ENCODE data around the gene C19orf25. TPM values are rescaled to one million over a fixed set of nuclear protein-coding genes. Genes with fewer than 3 reads are reported as not detected.

Gene C19orf25
- total and polyA plus RNA-seq, 9 of the 15 experiments (the other 6 are each of a cell fraction or from before 2014, with no cell fraction given) = 0.79 to 96.0 (median 36.1) TPM

GRCh38 chr19:1471515-1472160, 7.4 kb downstream of the C19orf25 start (continued):
- TF ChIP-seq ZBTB11 (CRISPR knock-in tag; IDR thresholded peaks at IDR 0.05) (no peak), RAD51 (IDR thresholded peaks at IDR 0.05; ENCODE audit: borderline replicate concordance, low read depth) (no peak), EZH2 (IDR thresholded peaks at IDR 0.05; ENCODE audit: borderline replicate concordance, low read depth, low read length) (no peak), SIRT6 (IDR thresholded peaks at IDR 0.05; ENCODE audit: low read depth, low read length) (no peak), ZNF561 (CRISPR knock-in tag; conservative IDR thresholded peaks at IDR 0.05) (no peak), CEBPG (CRISPR knock-in tag; IDR thresholded peaks at IDR 0.05) (no peak), CEBPG (tag; conservative IDR thresholded peaks at IDR 0.05 in 1 of 2, IDR thresholded peaks at IDR 0.05 in 1 of 2) (no peak), SLC30A9 (CRISPR knock-in tag; IDR thresholded peaks at IDR 0.05) (no peak), ZNF431 (CRISPR knock-in tag; IDR thresholded peaks at IDR 0.05) (no peak), DLX4 (CRISPR knock-in tag; IDR thresholded peaks at IDR 0.05) (no peak), IRF2 (CRISPR knock-in tag; IDR thresholded peaks at IDR 0.05) (no peak), ZBTB7A (IDR thresholded peaks at IDR 0.05; ENCODE audit: borderline replicate concordance, control insufficient read depth, low read depth, low read length) (peak; percentile 48; the same call in 1 of the 2 replicates), RB1 (IDR thresholded peaks at IDR 0.05; ENCODE audit: low read depth) (no peak), SIN3A (IDR thresholded peaks at IDR 0.05; ENCODE audit: borderline replicate concordance in 2 of 2, control insufficient read depth in 1 of 2, low read depth in 2 of 2, low read length in 2 of 2) (no peak), MED1 (CRISPR knock-in tag; IDR thresholded peaks at IDR 0.05; ENCODE audit: borderline replicate concordance) (no peak), POLR2G (IDR thresholded peaks at IDR 0.05; ENCODE audit: low read depth, low read length) (peak; percentile 28), NCOA6 (IDR thresholded peaks at IDR 0.05) (no peak), ZNF121 (CRISPR knock-in tag; conservative IDR thresholded peaks at IDR 0.05) (no peak), GTF2E2 (tag; IDR thresholded peaks at IDR 0.05) (no peak), E2F6 (IDR thresholded peaks at IDR 0.05; ENCODE audit: borderline replicate concordance in 1 of 2, extremely low read depth in 1 of 2, insufficient read depth in 1 of 2, insufficient read length in 1 of 2, low read depth in 1 of 2, low read length in 1 of 2, poor library complexity in 1 of 2, severe bottlenecking in 1 of 2) (peak in 1 of 2 experiments; percentile 8), RFX7 (CRISPR knock-in tag; IDR thresholded peaks at IDR 0.05) (no peak), RAD21 (CRISPR knock-in tag; conservative IDR thresholded peaks at IDR 0.05 in 1 of 2, IDR thresholded peaks at IDR 0.05 in 1 of 2) (0 out of 4 replicates have a peak, but pooled peaks of 1 of the 2 experiments have one; percentile 7), SNIP1 (IDR thresholded peaks at IDR 0.05; ENCODE audit: low read depth) (no peak)

Measured in K562 (cell line).